Stomach (tissue), 4 donors: ENCODE data around the gene SYT6.

Experiments used
- EP300 ChIP-seq: sonication (generic); formaldehyde crosslinking; IDR thresholded peaks from one replicate; pipeline ENCODE4 v1.6.1; 2017; ENCODE audit warnings: antibody characterized with exemption
- POLR2A ChIP-seq, 4 donors: fragments of 450-650 bp; IDR thresholded peaks; one replicate each; pipeline ENCODE4 v1.6.1; 2016; ENCODE audit warnings: antibody characterized with exemption in 4 of 4, control low read depth in 2 of 4, mild to moderate bottlenecking in 1 of 4, moderate library complexity in 1 of 4
- TF ChIP-seq, protein P1 (sequence below), 7 experiments: fragments of 450-650 bp in 4 of 7; fragments of 200-600 bp in 3 of 7; sonication (generic) in 3 of 7; IDR thresholded peaks; one replicate each; pipeline ENCODE4 v1.5.1; 2016 to 2019; ENCODE audit warnings: antibody characterized with exemption in 7 of 7, control low read depth in 2 of 7, mild to moderate bottlenecking in 1 of 7

DNA sequence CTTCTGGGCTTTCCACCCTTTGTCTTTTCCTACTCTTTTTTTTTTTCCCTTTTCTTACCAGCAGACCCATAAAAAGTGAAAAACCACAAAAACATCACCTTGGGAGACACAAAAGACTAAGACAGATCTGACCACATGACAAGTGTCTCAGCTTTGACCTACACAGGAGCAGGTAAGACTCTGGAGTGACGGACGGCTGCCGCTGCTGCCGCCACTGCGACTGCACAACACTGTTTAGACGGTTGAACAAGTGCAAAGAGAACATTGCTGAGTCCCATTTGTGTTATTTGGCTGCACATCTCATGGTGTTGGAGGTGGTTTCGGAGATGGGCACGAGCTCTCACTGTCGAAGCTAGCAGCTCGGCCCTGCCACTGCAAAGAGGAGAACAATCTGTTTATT is 62.0 kb downstream of the SYT6 start:
- TF ChIP-seq, protein P1, sequence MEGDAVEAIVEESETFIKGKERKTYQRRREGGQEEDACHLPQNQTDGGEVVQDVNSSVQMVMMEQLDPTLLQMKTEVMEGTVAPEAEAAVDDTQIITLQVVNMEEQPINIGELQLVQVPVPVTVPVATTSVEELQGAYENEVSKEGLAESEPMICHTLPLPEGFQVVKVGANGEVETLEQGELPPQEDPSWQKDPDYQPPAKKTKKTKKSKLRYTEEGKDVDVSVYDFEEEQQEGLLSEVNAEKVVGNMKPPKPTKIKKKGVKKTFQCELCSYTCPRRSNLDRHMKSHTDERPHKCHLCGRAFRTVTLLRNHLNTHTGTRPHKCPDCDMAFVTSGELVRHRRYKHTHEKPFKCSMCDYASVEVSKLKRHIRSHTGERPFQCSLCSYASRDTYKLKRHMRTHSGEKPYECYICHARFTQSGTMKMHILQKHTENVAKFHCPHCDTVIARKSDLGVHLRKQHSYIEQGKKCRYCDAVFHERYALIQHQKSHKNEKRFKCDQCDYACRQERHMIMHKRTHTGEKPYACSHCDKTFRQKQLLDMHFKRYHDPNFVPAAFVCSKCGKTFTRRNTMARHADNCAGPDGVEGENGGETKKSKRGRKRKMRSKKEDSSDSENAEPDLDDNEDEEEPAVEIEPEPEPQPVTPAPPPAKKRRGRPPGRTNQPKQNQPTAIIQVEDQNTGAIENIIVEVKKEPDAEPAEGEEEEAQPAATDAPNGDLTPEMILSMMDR (IDR thresholded peaks at IDR 0.05) = no peak
- TF ChIP-seq EP300 (no peak), POLR2A (IDR thresholded peaks at IDR 0.05) (no peak)
